Panc1 (cell line): ENCODE measurements around the gene KCNIP4. TPM values are rescaled to one million over a fixed set of nuclear protein-coding genes. Genes with fewer than 3 reads are reported as not detected.

Experiments used
- ATAC-seq: fragments of 200-7000 bp; cut with Tn5 transposase; 2 replicates; pipeline ENCODE4 v1.9.1; 2020; ENCODE audit warnings: mild to moderate bottlenecking, moderate library complexity
- BruUV-seq: library from RNA; stranded (reverse); fragments of 400-500 nt; replicated peaks from 2 replicates; lab custom pipeline; 2021; lab: Mats Ljungman, UMichigan
- CTCF ChIA-PET: fragments of 300-600 bp; sonication (Branson Sonifier 250); formaldehyde crosslinking; loops from one replicate; lab custom pipeline; 2022; ENCODE audit warnings: antibody characterized with exemption; lab: Charles Lee
- POLR2A ChIA-PET: fragments of 300-600 bp; sonication (Branson Sonifier 250); formaldehyde crosslinking; loops from one replicate; lab custom pipeline; 2022; ENCODE audit warnings: antibody characterized with exemption; lab: Charles Lee
- DNase-seq: peaks from one replicate; pipeline ENCODE4 v3.0.0-alpha.2; 2010; ENCODE audit warnings: low read depth, low spot score
- H3K27ac ChIP-seq: 2 replicates; pipeline ENCODE4 v1.5.1; 2011; ENCODE audit warnings: mild to moderate bottlenecking, low read length, inconsistent platforms
- H3K27me3 ChIP-seq: fragments of 200-500 bp; sonication (Bioruptor generic); 2 replicates; pipeline ENCODE4 v1.6.0; 2014; ENCODE audit warnings: low read length, inconsistent platforms; ENCODE audit not compliant: control insufficient read depth, insufficient read depth
- H3K36me3 ChIP-seq: fragments of 200-500 bp; sonication (Bioruptor generic); 2 replicates; pipeline ENCODE4 v1.5.1; 2014; ENCODE audit warnings: inconsistent platforms, mild to moderate bottlenecking, low read length, moderate library complexity; ENCODE audit not compliant: control insufficient read depth, insufficient read depth
- H3K4me1 ChIP-seq: 2 replicates; pipeline ENCODE4 v1.5.1; 2011; ENCODE audit warnings: inconsistent platforms, mild to moderate bottlenecking, low read length, moderate library complexity; ENCODE audit not compliant: control insufficient read depth, insufficient read depth
- H3K4me3 ChIP-seq, 2 experiments: 2 replicates each; pipeline ENCODE4 v1.5.1; 2011 to 2012; ENCODE audit warnings: low read depth in 2 of 2, low read length in 2 of 2, mild to moderate bottlenecking in 2 of 2, inconsistent platforms in 1 of 2, moderate library complexity in 1 of 2
- H3K9me3 ChIP-seq: fragments of 200-500 bp; sonication (Bioruptor generic); 2 replicates; pipeline ENCODE4 v1.5.1; 2014; ENCODE audit warnings: low read depth, mild to moderate bottlenecking, inconsistent platforms, low read length, moderate library complexity; ENCODE audit not compliant: control insufficient read depth, insufficient read depth
- POLR2AphosphoS5 ChIP-seq: IDR thresholded peaks from 2 replicates; pipeline ENCODE4 v1.6.1; 2012; ENCODE audit warnings: mild to moderate bottlenecking, low read depth, low read length, moderate library complexity
- SIN3A ChIP-seq: IDR thresholded peaks from 2 replicates; pipeline ENCODE4 v1.6.1; 2012; ENCODE audit warnings: low read depth, mild to moderate bottlenecking, low read length, moderate library complexity, borderline replicate concordance; ENCODE audit not compliant: insufficient read depth
- TCF7L2 ChIP-seq: IDR thresholded peaks from 2 replicates; pipeline ENCODE4 v1.6.1; 2011; ENCODE audit warnings: mild to moderate bottlenecking, low read depth, low read length, inconsistent platforms
- in situ Hi-C: cut with HindIII; loops from 2 replicates; pipeline ENCODE4 v1.10.0; 2016; ENCODE audit warnings: low sequenced_read_pairs, low pct_unique_long_range_greater_than_20kb
- intact Hi-C: fragments of 100-400 bp; cut with micrococcal nuclease; formaldehyde crosslinking; loops from one replicate; pipeline ENCODE4 v1.10.0; 2022; ENCODE audit not compliant: unreplicated experiment
- total RNA-seq: library from RNA; stranded (reverse); gene quantifications from one replicate; pipeline ENCODE4 v1.2.1, GENCODE V29; 2021; ENCODE audit not compliant: unreplicated experiment
- TF ChIP-seq, protein P1 (sequence below), 2 experiments: IDR thresholded peaks; 2 replicates each; pipeline ENCODE4 v1.6.1; 2011 to 2012; ENCODE audit warnings: low read depth in 2 of 2, control low read depth in 1 of 2, low read length in 1 of 2, mild to moderate bottlenecking in 1 of 2, moderate library complexity in 1 of 2; ENCODE audit not compliant: insufficient read depth in 1 of 2
- TF ChIP-seq, protein P2 (sequence below): fragments of 450-650 bp; IDR thresholded peaks from 2 replicates; pipeline ENCODE4 v1.5.1; 2017; ENCODE audit warnings: mild to moderate bottlenecking

Gene KCNIP4
- total RNA-seq, 1 experiment from 2014 or later: not detected

DNA sequence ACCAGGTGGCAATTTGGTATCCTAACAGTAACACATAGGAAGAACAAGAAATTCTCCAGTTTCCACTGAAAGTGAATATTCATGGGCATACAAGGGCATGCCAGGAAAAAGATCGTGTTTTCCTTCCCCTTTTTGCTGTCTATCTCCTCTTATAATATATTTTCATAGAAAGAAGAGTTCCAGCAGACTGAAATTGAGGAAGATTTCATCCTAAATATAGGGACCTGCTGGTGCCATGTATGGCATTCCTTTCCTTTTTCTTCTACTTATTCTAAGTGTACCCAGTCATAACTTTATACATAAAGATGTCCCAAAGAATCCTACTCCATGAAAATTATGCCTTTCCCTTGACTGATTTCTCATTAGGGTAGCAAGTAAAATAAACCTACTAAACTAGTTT is 40.8 kb upstream of the KCNIP4 start:
- POLR2A ChIA-PET: no interaction called here
- BruUV-seq: no TSS peak
- no peak overlapping the region for H3K27ac ChIP-seq

DNA sequence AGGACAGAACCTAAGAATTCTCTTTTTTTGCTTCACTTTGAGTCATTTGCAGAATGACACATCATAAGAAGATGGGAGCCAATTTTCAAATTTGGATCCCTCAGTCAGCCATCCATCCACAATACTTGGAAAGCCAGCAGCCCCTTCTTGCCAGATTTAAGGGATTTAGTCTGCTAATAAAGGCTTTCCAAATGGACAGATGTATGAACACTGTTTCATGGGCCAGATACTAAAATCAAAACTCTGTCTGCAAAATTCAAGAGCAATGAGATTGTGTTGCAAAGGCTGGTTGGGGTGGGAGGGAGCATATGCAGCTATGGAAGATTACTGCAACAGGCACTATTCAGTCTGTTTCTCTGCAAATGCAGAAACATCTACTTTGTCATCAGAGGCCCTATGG is 37.7 kb upstream of the KCNIP4 start:
- CTCF ChIA-PET: no interaction called here
- intact Hi-C loops (no loop called here), in situ Hi-C loops (no loop called here)
- no TSS peak for BruUV-seq
- no peak for ATAC-seq
- Histone ChIP-seq H3K9me3 (no peaks in the 10 kb centered on the region), H3K4me1 (no peaks in the 10 kb centered on the region), H3K4me3 (no peak overlapping the region), H3K27ac (no peak overlapping the region), H3K36me3 (no peaks in the 10 kb centered on the region), H3K27me3 (no peaks in the 10 kb centered on the region)
- no peak for TF ChIP-seq TCF7L2
- TF ChIP-seq, protein P1, sequence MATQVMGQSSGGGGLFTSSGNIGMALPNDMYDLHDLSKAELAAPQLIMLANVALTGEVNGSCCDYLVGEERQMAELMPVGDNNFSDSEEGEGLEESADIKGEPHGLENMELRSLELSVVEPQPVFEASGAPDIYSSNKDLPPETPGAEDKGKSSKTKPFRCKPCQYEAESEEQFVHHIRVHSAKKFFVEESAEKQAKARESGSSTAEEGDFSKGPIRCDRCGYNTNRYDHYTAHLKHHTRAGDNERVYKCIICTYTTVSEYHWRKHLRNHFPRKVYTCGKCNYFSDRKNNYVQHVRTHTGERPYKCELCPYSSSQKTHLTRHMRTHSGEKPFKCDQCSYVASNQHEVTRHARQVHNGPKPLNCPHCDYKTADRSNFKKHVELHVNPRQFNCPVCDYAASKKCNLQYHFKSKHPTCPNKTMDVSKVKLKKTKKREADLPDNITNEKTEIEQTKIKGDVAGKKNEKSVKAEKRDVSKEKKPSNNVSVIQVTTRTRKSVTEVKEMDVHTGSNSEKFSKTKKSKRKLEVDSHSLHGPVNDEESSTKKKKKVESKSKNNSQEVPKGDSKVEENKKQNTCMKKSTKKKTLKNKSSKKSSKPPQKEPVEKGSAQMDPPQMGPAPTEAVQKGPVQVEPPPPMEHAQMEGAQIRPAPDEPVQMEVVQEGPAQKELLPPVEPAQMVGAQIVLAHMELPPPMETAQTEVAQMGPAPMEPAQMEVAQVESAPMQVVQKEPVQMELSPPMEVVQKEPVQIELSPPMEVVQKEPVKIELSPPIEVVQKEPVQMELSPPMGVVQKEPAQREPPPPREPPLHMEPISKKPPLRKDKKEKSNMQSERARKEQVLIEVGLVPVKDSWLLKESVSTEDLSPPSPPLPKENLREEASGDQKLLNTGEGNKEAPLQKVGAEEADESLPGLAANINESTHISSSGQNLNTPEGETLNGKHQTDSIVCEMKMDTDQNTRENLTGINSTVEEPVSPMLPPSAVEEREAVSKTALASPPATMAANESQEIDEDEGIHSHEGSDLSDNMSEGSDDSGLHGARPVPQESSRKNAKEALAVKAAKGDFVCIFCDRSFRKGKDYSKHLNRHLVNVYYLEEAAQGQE (IDR thresholded peaks at IDR 0.05; ENCODE audit: insufficient read depth in 1 of 2, low read depth in 2 of 2, low read length in 1 of 2): no peak
- no peak for TF ChIP-seq SIN3A
- TF ChIP-seq, protein P2, sequence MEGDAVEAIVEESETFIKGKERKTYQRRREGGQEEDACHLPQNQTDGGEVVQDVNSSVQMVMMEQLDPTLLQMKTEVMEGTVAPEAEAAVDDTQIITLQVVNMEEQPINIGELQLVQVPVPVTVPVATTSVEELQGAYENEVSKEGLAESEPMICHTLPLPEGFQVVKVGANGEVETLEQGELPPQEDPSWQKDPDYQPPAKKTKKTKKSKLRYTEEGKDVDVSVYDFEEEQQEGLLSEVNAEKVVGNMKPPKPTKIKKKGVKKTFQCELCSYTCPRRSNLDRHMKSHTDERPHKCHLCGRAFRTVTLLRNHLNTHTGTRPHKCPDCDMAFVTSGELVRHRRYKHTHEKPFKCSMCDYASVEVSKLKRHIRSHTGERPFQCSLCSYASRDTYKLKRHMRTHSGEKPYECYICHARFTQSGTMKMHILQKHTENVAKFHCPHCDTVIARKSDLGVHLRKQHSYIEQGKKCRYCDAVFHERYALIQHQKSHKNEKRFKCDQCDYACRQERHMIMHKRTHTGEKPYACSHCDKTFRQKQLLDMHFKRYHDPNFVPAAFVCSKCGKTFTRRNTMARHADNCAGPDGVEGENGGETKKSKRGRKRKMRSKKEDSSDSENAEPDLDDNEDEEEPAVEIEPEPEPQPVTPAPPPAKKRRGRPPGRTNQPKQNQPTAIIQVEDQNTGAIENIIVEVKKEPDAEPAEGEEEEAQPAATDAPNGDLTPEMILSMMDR: no peak
- TF ChIP-seq POLR2AphosphoS5: no peak
- no peak for DNase-seq
- POLR2A ChIA-PET: no interaction called here

More for the DNA sequence above, 40.8 kb upstream of the KCNIP4 start:
- Histone ChIP-seq H3K27me3 (no peaks in the 10 kb centered on the region), H3K9me3 (no peaks in the 10 kb centered on the region), H3K4me1 (no peaks in the 10 kb centered on the region), H3K36me3 (no peaks in the 10 kb centered on the region), H3K4me3 (no peak overlapping the region)
- DNase-seq (no peak), ATAC-seq (no peak)
- TF ChIP-seq, protein P2: no peak
- no peak for TF ChIP-seq POLR2AphosphoS5
- CTCF ChIA-PET: no interaction called here
- intact Hi-C loops (no loop called here), in situ Hi-C loops (no loop called here)
